Choroid plexus epithelial cell (primary cell): Measurements from ENCODE around the gene CNN2.

Experiments used
- DNase-seq: peaks from one replicate; pipeline ENCODE4 v3.0.0-alpha.2; 2010; ENCODE audit warnings: low read depth
- H3K4me3 ChIP-seq: 2 replicates; pipeline ENCODE4 v1.5.1; 2011; ENCODE audit warnings: low read depth, mild to moderate bottlenecking, control low read depth, low read length, moderate library complexity
- TF ChIP-seq, protein P1 (sequence below): conservative IDR thresholded peaks from 2 replicates; pipeline ENCODE4 v1.5.1; 2011; ENCODE audit warnings: low read depth, mild to moderate bottlenecking, control low read depth, inconsistent platforms, low read length, moderate library complexity

The CNN2 gene

GRCh38 chr19:1041272-1041834 is 14.9 kb downstream of the CNN2 start:
- TF ChIP-seq, protein P1, sequence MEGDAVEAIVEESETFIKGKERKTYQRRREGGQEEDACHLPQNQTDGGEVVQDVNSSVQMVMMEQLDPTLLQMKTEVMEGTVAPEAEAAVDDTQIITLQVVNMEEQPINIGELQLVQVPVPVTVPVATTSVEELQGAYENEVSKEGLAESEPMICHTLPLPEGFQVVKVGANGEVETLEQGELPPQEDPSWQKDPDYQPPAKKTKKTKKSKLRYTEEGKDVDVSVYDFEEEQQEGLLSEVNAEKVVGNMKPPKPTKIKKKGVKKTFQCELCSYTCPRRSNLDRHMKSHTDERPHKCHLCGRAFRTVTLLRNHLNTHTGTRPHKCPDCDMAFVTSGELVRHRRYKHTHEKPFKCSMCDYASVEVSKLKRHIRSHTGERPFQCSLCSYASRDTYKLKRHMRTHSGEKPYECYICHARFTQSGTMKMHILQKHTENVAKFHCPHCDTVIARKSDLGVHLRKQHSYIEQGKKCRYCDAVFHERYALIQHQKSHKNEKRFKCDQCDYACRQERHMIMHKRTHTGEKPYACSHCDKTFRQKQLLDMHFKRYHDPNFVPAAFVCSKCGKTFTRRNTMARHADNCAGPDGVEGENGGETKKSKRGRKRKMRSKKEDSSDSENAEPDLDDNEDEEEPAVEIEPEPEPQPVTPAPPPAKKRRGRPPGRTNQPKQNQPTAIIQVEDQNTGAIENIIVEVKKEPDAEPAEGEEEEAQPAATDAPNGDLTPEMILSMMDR, result no peak
- DNase-seq, result no peak
- H3K4me3 ChIP-seq, result peak overlapping the region; percentile 55

DNA sequence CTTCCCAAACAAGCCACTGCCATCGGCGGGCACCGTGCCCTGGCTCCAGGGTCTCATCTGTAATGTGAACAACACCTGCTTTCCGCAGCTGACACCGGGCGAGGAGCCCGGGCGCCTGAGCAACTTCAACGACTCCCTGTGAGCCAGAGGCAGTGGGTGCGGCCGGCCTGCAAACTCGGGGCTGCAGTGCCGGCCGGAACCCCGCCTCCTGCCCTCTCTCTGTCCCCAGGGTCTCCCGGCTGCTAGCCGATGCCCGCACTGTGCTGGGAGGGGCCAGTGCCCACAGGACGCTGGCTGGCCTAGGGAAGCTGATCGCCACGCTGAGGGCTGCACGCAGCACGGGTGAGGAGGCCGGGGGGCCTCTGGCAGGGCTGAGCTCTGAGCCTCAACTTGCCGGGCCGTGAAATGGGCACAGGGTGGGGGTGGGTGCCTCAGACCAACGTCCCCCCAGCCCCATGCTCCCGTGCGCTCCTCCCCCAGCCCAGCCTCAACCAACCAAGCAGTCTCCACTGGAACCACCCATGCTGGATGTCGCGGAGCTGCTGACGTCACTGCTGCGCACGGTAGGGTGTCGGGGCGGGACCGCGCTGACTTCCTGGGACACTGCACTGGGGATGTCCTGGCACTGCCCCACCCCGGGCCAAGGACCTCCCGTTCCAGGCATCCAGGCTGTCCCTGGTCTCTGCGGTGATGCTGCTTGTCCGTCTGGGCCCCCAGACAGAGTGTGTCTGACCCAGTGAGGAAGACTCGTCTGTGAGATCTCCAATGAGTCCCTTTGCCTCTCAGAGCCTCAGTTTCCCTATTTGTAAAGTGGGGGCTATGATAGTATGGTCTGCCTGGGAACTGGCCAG is 15.7 kb downstream of the CNN2 start:
- TF ChIP-seq, protein P1, result no peak
- DNase-seq, result no peak
- no peak overlapping the region for H3K4me3 ChIP-seq

DNA sequence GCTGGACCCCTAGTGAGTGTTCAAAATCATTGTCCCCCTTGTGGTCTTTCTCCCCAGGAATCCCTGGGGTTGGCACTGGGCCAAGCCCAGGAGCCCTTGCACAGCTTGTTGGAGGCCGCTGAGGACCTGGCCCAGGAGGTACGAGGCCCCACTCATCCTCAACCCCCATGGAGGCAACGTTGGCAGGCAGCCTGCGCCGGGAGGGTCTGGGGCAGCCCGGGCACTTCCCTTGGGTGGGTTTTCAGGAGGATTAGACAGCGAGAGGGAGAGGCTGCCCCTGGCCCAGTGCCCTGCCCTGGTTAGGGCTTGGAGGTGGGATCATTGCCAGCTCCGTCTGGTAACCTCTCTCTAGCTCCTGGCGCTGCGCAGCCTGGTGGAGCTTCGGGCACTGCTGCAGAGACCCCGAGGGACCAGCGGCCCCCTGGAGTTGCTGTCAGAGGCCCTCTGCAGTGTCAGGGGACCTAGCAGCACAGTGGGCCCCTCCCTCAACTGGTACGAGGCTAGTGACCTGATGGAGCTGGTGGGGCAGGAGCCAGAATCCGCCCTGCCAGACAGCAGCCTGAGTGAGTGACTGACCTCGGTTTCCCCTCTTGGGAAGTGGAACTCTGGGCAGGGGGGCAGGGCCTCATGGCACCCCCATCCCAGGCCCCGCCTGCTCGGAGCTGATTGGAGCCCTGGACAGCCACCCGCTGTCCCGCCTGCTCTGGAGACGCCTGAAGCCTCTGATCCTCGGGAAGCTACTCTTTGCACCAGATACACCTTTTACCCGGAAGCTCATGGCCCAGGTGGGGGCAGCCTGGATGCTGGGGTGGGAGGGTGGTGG is 16.5 kb downstream of the CNN2 start:
- TF ChIP-seq, protein P1, result no peak
- no peak overlapping the region for H3K4me3 ChIP-seq
- DNase-seq, result no peak

- no peak for DNase-seq
- TF ChIP-seq, protein P1, result no peak
- H3K4me3 ChIP-seq, result no peak overlapping the region
Measured at GRCh38 chr19:1045247-1045603, 18.8 kb downstream of the CNN2 start.

DNA sequence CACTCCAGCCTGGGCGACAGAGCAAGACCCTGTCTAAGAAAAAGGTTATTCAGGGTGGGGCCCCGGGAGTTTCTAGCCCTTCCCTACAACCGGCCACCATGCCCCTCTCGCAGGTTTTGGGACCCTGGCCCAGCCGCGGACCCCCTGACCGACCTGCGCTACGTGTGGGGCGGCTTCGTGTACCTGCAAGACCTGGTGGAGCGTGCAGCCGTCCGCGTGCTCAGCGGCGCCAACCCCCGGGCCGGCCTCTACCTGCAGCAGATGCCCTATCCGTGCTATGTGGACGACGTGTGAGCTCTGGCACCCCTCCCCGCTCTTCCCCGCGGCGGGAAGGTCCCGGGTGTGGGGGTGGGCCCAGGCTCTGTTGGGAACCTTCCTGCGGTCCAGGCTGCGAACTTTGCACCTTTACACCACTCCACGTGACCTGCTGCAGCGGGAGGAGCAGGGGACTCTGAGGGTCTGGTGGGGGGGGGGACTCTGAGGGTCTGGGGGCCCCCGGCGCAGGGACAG is 19.8 kb downstream of the CNN2 start:
- TF ChIP-seq, protein P1, result no peak
- DNase-seq, result no peak
- no peak overlapping the region for H3K4me3 ChIP-seq

DNA sequence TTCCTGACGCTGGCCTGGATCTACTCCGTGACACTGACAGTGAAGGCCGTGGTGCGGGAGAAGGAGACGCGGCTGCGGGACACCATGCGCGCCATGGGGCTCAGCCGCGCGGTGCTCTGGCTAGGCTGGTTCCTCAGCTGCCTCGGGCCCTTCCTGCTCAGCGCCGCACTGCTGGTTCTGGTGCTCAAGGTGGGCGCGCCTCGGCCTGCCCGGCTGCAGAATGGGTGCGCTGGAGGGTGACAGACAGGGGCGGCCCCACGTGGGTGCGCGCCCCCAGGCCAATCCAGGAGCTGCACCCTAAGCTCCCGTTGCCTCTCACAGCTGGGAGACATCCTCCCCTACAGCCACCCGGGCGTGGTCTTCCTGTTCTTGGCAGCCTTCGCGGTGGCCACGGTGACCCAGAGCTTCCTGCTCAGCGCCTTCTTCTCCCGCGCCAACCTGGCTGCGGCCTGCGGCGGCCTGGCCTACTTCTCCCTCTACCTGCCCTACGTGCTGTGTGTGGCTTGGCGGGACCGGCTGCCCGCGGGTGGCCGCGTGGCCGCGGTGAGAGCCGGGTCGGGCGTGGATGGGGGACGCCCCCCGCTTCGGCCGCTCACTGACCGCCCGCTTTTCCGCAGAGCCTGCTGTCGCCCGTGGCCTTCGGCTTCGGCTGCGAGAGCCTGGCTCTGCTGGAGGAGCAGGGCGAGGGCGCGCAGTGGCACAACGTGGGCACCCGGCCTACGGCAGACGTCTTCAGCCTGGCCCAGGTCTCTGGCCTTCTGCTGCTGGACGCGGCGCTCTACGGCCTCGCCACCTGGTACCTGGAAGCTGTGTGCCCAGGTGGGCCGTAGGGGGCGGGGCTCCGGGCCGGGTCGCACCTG is 20.7 kb downstream of the CNN2 start:
- TF ChIP-seq, protein P1, result no peak
- no peak for DNase-seq
- H3K4me3 ChIP-seq, result no peak overlapping the region
